Ovary (tissue), 9 donors: ENCODE data around the gene PLAC8L1. TPM values are rescaled to one million over a fixed set of nuclear protein-coding genes. Genes with fewer than 3 reads are reported as not detected.

Experiments used
- DNase-seq, 5 donors: peaks; one replicate each; pipeline ENCODE4 v3.0.0-alpha.2; 2019 to 2020
- H3K27ac ChIP-seq, 2 donors: fragments of 200-600 bp; one replicate each; pipeline versions ENCODE4 v1.5.1 to v1.8.0; 2019 to 2022
- H3K27me3 ChIP-seq: fragments of 200-600 bp; one replicate; pipeline ENCODE4 v1.8.0; 2022
- H3K36me3 ChIP-seq: fragments of 200-600 bp; sonication (generic); one replicate; pipeline ENCODE4 v1.5.1; 2019
- H3K4me1 ChIP-seq: one replicate; pipeline ENCODE4 v1.8.1; 2013; ENCODE audit warnings: mild to moderate bottlenecking, moderate library complexity; ENCODE audit not compliant: insufficient read depth
- H3K4me3 ChIP-seq: fragments of 200-600 bp; sonication (generic); one replicate; pipeline ENCODE4 v1.5.1; 2017
- H3K9me3 ChIP-seq, 2 donors: fragments of 200-600 bp in 1 of 2; sonication (generic) in 1 of 2; one replicate each; pipeline versions ENCODE4 v1.5.1 to v1.8.1; 2013 to 2019; ENCODE audit warnings: mild to moderate bottlenecking in 1 of 2, moderate library complexity in 1 of 2
- CTCF ChIP-seq, 3 donors: fragments of 450-650 bp in 2 of 3; fragments of 200-600 bp in 1 of 3; IDR thresholded peaks; one replicate each; pipeline versions ENCODE4 v1.5.1 to v1.8.0; 2016 to 2022; ENCODE audit warnings: antibody characterized with exemption in 3 of 3, mild to moderate bottlenecking in 1 of 3
- EP300 ChIP-seq: sonication (generic); formaldehyde crosslinking; IDR thresholded peaks from one replicate; pipeline ENCODE4 v1.6.1; 2017; ENCODE audit warnings: antibody characterized with exemption
- POLR2A ChIP-seq: fragments of 450-650 bp; IDR thresholded peaks from one replicate; pipeline ENCODE4 v1.6.1; 2017; ENCODE audit warnings: antibody characterized with exemption, mild to moderate bottlenecking, moderate library complexity
- WGBS, 3 donors: extraction: QIAGEN DNeasy Blood & Tissue Kit in 1 of 3; methylation state at CpG; one replicate each; pipeline versions ENCODE4 v1.1.5 to v1.1.7; 2013 to 2017; 5-methylcytosine and 5-hydroxymethylcytosine counted together
- intact Hi-C, 4 donors: fragments of 100-400 bp; cut with DNase I; formaldehyde crosslinking; loops; one replicate each; pipeline versions ENCODE4 v1.11.0 to v1.15.1; 2022 to 2023
- polyA plus RNA-seq, 2 donors: library from polyadenylated mRNA; stranded (reverse); fragments of 200-250 nt in 1 of 2; fragments of 350-450 nt in 1 of 2; fragmentation: Illumina TruSeq in 1 of 2; extraction: RNeasy Lipid Tissue Mini Kit (QIAGEN cat#74804) in 1 of 2; gene quantifications; one replicate each; pipeline ENCODE4 v1.2.3, GENCODE V29; 2013 to 2014
- total RNA-seq, 7 donors: library from RNA; depleted of rRNA in 2 of 7; stranded (reverse); fragments of >200 nt in 2 of 7; fragmentation: NEBNext Ultra II Directional in 3 of 7; extraction: Animal tissue kit (Norgen Biotek cat#: 25700) in 3 of 7; gene quantifications; one replicate each; pipeline versions ENCODE4 v1.1.0 to v1.2.4, GENCODE V29; 2016 to 2023
- donor health status: DM: no; HTN: no; CAD: no; lungs with moderate emphysema.
- donor health status: DM: no; HTN: no; CAD: no.
- donor health status: Bipolar disorder and iron deficiency.
- donor health status: DM: yes; HTN: yes; CAD: no.
- donor health status: DM: no; HTN: no; CAD: no.
- donor health status: DM: yes; HTN: yes; CAD: no.

PLAC8L1 gene
- total and polyA plus RNA-seq, 9 donors: 0.70 to 0.78 (median 0.78) TPM; not detected in 6

- H3K27ac ChIP-seq: no peak overlapping the region
- WGBS, 3 donors: 69 to 81% (median 77%) methylated on average over 5 of the region's 5 CpGs
- TF ChIP-seq EP300 (no peak), CTCF (IDR thresholded peaks at IDR 0.05) (no peak), POLR2A (no peak)
- no peak for DNase-seq
- intact Hi-C loops: no loop called here
- no peak overlapping the region for H3K4me3 ChIP-seq
- no peaks in the 10 kb centered on the region for H3K4me1 ChIP-seq
- no peaks in the 10 kb centered on the region for H3K9me3 ChIP-seq
- H3K27me3 ChIP-seq: no peaks in the 10 kb centered on the region
- H3K36me3 ChIP-seq: no peaks in the 10 kb centered on the region
Measured at GRCh38 chr5:146050086-146050485, 55.3 kb downstream of the PLAC8L1 start.

- no peak overlapping the region for H3K27ac ChIP-seq
- H3K36me3 ChIP-seq: no peaks in the 10 kb centered on the region
- no peak for DNase-seq
- H3K4me3 ChIP-seq: no peak overlapping the region
- no peaks in the 10 kb centered on the region for H3K4me1 ChIP-seq
- no peaks in the 10 kb centered on the region for H3K27me3 ChIP-seq
- no peaks in the 10 kb centered on the region for H3K9me3 ChIP-seq
- intact Hi-C loops: no loop called here
- 24 to 59% (median 36%) methylated on average over 3 of the region's 3 CpGs for WGBS, 3 donors
- no peak for TF ChIP-seq CTCF (IDR thresholded peaks at IDR 0.05)
- TF ChIP-seq POLR2A: no peak
- TF ChIP-seq EP300: no peak
Measured at GRCh38 chr5:146049704-146050026, 55.7 kb downstream of the PLAC8L1 start.

- Histone ChIP-seq H3K4me3 (no peak overlapping the region), H3K9me3 (no peaks in the 10 kb centered on the region), H3K4me1 (no peaks in the 10 kb centered on the region), H3K36me3 (no peaks in the 10 kb centered on the region), H3K27ac (no peak overlapping the region), H3K27me3 (no peaks in the 10 kb centered on the region)
- TF ChIP-seq POLR2A: no peak
- no peak for TF ChIP-seq EP300
- no peak for TF ChIP-seq CTCF (IDR thresholded peaks at IDR 0.05)
- 63 to 72% (median 67%) methylated on average over 15 of the region's 15 CpGs for WGBS, 3 donors
- DNase-seq: peak in 1 of 5 donors; percentile 31
- intact Hi-C loops: no loop called here
Measured at GRCh38 chr5:146048994-146049703, 56.2 kb downstream of the PLAC8L1 start.

GRCh38 chr5:146047396-146047795 lies 58.0 kb downstream of the PLAC8L1 start:
- Histone ChIP-seq H3K9me3 (no peaks in the 10 kb centered on the region), H3K4me3 (no peak overlapping the region), H3K27me3 (no peaks in the 10 kb centered on the region), H3K27ac (no peak overlapping the region), H3K36me3 (no peaks in the 10 kb centered on the region), H3K4me1 (no peaks in the 10 kb centered on the region)
- WGBS, 3 donors: 78 to 83% (median 79%) methylated on average over 4 of the region's 4 CpGs
- TF ChIP-seq POLR2A: no peak
- no peak for TF ChIP-seq EP300
- TF ChIP-seq CTCF (IDR thresholded peaks at IDR 0.05): no peak
- DNase-seq: no peak
- intact Hi-C loops: no loop called here
